ENCODE results near the gene FAM50B.

DNA sequence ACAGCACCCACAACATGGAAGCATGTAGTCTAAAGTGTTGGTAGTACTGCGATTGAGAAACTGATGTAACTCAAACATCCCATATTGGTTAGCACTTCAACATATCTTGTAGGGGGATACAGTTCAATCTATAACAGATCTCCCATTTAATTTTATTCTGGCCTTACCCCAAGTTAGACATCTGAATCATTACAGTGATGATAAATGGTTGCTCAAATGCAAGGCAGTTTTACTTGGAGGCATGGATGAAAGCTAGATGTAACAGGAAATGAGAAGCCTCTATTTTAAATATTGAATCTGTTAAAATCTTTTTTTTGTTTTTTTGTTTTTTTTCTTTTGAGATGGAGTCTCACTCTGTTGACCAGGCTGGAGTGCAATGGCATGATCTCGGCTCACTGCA, 44.2 kb upstream of the FAM50B start:
- TF ChIP-seq, protein P1, sequence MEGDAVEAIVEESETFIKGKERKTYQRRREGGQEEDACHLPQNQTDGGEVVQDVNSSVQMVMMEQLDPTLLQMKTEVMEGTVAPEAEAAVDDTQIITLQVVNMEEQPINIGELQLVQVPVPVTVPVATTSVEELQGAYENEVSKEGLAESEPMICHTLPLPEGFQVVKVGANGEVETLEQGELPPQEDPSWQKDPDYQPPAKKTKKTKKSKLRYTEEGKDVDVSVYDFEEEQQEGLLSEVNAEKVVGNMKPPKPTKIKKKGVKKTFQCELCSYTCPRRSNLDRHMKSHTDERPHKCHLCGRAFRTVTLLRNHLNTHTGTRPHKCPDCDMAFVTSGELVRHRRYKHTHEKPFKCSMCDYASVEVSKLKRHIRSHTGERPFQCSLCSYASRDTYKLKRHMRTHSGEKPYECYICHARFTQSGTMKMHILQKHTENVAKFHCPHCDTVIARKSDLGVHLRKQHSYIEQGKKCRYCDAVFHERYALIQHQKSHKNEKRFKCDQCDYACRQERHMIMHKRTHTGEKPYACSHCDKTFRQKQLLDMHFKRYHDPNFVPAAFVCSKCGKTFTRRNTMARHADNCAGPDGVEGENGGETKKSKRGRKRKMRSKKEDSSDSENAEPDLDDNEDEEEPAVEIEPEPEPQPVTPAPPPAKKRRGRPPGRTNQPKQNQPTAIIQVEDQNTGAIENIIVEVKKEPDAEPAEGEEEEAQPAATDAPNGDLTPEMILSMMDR (IDR thresholded peaks at IDR 0.05) = no peak
- no peak for TF ChIP-seq POLR2A (IDR thresholded peaks at IDR 0.05)

All from right lobe of liver (tissue), 4 donors.